Measurements from ENCODE around the gene MIF4GD.

MIF4GD gene

DNA sequence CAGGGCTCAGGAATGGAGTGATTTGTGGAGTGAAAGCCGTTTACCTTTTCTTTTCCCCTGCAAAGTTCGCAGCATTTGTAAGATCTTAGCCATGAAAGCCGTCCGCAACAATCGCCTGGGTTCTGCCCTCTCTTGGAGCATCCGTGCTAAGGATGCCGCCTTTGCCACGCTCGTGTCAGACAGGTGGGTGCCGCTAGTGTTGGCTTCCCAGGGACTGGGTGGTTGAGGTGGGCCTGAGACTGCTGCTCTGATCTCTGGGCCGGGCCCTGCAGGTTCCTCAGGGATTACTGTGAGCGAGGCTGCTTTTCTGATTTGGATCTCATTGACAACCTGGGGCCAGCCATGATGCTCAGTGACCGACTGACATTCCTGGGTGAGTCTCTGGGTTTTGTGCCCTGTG, 38.2 kb downstream of the MIF4GD start:
- DNase-seq (ENCODE audit: low spot score), result no peak

DNA sequence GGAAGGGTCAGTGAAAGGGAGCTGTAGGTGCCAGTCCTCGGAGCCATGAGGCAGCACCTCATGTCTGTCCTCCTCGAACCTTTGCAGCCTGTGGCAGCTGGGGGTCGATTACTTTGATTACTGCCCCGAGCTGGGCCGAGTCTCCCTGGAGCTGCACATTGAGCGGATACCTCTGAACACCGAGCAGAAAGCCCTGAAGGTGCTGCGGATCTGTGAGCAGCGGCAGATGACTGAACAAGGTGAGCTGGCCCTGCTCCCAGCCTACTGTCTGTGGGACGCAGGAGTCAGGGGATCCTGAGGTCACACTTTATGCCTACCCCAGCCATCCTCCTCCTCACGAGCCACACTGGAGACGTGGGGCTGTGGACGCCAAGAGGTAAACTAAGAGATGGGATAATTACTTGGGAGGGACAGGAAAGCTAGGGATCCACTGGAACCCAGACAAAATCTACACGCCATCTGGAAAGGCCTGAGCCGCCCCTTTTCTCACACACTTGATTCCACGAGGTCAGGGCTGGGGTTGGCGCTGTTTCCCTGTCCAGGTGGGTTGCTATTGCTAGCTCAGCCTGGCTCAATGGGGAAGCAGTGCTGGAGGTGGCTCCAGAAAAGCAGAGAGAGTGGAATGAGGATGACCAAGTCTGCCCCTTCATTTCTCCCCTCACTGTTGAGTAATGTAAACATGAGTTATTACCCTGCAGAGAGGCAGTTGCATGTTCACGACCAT, 39.1 kb downstream of the MIF4GD start:
- DNase-seq (ENCODE audit: low spot score), result no peak

DNA sequence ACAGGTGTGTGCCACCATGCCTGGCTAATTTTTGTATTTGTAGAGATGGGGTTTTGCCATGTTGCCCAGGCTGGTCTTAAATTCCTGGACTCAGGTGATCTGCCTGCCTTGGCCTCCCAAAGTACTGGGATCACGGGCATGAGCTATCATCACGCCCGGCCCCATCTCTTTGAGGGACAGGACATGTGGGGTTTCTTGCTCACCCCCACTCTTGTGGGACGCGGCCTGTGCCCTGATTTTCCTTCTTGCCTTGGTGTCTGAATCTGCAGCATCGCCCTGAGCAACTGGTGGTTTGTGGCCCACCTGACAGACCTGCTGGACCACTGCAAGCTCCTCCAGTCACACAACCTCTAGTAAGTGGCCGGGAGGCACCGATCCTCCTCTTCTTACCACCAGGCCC, 40.0 kb downstream of the MIF4GD start:
- no peak for DNase-seq (ENCODE audit: low spot score)

DNA sequence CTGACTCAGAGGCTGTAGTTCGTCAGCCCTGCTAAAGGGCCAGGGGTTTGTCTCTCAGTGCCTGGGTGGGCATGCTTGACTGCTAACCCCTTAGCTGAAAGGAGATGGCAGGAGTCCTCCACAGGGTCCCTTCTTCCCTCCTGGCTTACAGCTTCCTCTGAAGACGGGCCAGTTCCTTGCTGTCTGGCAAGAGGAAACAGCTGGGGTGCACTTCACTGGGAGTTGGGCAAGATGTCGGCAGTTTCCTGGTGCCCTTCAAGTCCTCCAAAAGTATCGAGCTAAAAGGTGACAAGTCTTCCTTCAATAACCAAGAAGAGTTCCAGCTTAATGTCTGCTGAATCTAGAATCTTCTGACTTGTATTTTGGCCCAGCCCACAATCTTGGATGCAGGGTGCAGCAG, 42.2 kb downstream of the MIF4GD start:
- DNase-seq (ENCODE audit: low spot score), result no peak

DNA sequence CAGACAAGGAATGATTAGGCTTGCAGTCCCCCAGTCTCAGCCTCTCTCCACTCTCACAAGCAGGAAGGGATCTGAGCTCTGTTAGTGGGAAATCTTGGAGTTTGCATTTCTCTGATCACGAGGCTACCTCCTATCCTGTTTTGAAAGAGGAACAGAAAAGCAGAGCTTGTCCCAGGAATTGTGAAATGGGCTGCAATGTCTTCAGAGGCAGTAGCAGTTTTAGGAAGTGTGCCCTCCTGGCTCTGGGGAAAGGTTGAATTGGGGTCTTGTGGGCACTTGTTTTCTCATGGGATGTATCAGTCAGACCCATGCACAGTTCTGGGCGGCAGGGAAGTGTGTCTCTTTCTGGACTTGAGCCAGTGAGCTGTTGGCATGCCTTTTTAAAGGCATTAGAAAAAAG, 42.7 kb downstream of the MIF4GD start:
- DNase-seq (ENCODE audit: low spot score), result no peak

DNA sequence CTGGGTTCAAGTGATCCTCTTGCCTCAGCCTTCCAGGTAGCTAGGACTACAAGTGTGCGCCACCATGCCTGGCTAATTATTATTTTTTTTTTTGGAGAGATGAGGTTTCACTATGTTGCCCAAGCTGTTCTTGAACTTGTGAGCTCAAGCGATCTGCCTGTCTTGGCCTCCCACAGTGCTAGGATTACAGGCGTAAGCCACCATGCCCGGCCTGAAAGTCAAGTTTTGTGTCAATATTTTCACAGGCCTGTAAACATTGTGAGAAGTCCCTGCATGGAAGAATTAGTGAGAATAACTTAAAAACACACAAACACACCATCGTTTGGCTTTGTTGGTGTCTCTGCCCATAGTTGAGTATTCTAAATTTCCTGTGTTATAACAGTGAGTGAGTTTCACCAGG, 43.3 kb downstream of the MIF4GD start:
- DNase-seq (ENCODE audit: low spot score), result no peak

DNA sequence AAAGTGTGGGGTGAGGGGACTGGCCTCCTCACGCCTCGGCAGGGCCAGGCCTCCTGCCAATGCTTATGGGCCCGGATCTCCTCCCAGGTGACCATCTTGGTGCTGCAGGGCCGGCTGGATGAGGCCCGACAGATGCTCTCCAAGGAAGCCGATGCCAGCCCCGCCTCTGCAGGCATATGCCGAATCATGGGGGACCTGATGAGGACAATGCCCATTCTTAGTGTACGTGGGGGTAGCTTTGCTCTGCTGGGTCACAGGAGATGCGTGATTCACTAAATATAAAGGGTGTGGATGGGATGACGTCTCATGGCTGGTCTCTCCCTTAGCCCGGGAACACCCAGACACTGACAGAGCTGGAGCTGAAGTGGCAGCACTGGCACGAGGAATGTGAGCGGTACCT, 46.0 kb downstream of the MIF4GD start:
- no peak for DNase-seq (ENCODE audit: low spot score)

DNA sequence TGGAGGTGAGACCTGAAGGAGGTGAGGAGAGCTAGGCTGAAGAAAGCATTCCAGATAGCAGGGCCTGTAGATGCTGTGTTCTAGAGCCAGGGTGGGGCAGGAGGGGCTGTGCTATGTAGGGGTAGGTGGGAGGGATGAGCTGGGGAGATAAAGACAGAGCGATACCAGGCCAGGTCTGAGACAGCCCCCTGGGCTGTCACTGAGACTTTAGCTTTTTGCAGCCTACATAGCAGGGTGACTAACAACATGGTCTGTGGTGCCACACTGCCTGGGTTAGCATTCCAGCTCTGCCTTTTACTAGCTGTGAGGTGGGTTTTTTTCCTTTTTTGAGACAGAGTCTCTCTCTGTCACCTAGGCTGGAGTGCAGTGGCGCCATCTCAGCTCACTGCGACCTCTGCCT, 51.2 kb downstream of the MIF4GD start:
- DNase-seq (ENCODE audit: low spot score), result no peak

DNA sequence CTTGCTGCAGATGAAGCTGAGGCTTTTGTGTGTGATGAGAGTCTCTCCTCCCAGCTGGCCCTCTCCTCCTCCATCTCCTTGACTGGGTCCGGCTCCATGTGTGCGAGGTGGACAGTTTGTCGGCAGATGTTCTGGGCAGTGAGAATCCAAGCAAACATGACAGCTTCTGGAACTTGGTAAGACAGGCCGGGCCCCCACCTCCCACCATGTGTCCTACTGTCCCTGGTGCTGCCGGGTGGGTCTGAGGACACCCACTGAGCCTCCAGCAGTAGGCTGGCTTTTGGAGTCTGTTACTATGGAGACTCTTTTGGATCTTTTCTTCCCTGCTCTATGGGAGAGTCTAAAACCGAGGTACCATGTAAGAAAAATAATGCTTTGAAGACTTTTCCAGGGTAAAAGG, 52.9 kb downstream of the MIF4GD start:
- DNase-seq (ENCODE audit: low spot score), result no peak
